Measurements from ENCODE around the gene PRPF38B. TPM values are rescaled to one million over a fixed set of nuclear protein-coding genes. Genes with fewer than 3 reads are reported as not detected.
A peak's percentile ranks its signal among the peaks of the same experiment; 100 is the strongest.

Gene PRPF38B
- total and polyA plus RNA-seq, 7 donors, result 13.8 to 31.3 (median 25.0) TPM

DNA sequence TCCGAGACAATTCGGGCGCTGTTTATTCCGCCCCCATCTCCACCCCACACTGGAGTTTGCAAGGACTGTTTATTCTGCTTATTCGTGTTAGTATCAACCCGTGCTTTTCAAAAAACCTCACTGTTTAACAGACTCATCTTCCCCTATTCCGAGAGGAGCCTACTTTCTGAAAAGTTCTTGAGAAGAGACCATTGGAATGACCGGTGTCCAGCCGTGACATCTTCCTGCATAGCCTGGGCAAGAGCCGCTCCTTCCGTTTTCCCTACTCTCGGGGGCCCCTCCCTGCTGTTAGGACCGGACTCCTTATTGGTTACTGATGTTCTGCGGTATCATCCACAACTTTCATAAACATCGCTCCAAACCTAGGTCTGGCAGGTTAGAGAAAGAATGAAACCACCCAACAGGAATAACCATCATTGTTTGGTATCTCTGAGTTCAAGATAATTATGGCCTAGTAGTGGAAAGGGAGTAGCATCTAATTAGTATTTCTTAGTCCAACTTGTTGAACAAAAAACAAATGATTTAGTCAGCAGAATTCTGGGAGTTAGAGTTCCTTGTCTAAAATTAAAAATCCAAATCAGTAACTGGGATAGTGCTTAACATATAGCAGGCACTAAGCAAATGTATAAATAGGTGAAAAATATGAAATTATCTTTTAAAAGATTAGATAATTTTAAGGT lies 55.2 kb downstream of the PRPF38B start:
- DNase-seq, result peak; percentile 95
- Histone ChIP-seq H3K36me3 (peaks cover 0 to 1% (median 0%) of the 10 kb centered on the region in 4 donors), H3K9me3 (no peaks in the 10 kb centered on the region), H3K4me1 (peaks cover 0 to 42% (median 23%) of the 10 kb centered on the region in 4 donors), H3K27ac (peak overlapping the region; percentile 92 to 99 (median 98)), H3K4me3 (peak overlapping the region; percentile 68 to 95 (median 86)), H3K27me3 (no peaks in the 10 kb centered on the region)
- intact Hi-C loops (cut with DNase I), result loop anchor here (1.0 to 5.0 kb wide), 4 partner anchors 55 to 189 kb away; partner anchors contain the start of genes GPSM2 and PRPF38B
- 1% methylated on average over 15 of the region's 15 CpGs for WGBS, 2 donors
- TF ChIP-seq POLR2A (IDR thresholded peaks at IDR 0.05) (peak; percentile 67 to 82), POLR2AphosphoS5 (IDR thresholded peaks at IDR 0.05) (peak; percentile 77 to 95 (median 93))
- TF ChIP-seq, protein P1, sequence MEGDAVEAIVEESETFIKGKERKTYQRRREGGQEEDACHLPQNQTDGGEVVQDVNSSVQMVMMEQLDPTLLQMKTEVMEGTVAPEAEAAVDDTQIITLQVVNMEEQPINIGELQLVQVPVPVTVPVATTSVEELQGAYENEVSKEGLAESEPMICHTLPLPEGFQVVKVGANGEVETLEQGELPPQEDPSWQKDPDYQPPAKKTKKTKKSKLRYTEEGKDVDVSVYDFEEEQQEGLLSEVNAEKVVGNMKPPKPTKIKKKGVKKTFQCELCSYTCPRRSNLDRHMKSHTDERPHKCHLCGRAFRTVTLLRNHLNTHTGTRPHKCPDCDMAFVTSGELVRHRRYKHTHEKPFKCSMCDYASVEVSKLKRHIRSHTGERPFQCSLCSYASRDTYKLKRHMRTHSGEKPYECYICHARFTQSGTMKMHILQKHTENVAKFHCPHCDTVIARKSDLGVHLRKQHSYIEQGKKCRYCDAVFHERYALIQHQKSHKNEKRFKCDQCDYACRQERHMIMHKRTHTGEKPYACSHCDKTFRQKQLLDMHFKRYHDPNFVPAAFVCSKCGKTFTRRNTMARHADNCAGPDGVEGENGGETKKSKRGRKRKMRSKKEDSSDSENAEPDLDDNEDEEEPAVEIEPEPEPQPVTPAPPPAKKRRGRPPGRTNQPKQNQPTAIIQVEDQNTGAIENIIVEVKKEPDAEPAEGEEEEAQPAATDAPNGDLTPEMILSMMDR (IDR thresholded peaks at IDR 0.05), result no peak

DNA sequence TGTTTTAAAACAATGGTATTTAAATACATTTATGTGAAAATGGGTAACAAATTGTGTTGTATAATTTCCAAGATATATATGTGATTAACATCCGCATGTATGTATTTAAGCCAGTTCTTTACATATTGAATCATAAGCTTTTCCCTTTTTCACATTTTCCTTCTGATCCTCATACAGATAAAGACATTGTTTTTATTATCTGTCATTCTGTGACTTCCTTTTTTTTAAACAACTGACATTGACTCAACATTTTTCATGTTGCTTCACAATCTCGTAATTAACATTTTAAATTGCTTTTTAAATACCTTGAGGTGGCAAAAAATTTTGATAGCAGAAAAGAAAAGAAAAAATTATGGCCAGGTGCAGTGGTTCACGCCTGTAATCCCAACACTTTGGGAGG lies 55.8 kb downstream of the PRPF38B start:
- no peaks in the 10 kb centered on the region for H3K9me3 ChIP-seq
- 79 to 86% methylated on average over 3 of the region's 3 CpGs for WGBS, 2 donors

DNA sequence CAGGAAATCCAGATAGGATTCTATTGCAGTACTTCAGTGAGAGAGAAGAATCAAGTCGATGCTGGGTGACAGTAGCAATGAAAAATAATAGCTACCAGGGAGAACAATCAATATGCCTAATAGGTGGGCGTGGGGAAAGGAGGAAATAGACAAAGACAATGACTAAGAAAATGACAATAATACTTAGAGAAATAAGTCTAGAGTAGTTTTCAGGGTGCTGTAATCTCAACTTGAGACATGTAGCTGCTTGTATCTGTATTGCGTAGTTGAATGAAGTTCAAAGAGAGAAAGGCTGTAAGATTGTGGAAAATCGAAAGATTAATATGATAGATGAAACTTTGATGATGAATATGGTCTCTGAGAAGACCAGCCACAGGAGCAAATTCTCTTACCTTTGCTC lies 57.0 kb downstream of the PRPF38B start:
- Histone ChIP-seq H3K4me3 (no peak overlapping the region), H3K4me1 (peaks cover 0 to 47% (median 24%) of the 10 kb centered on the region in 4 donors), H3K27me3 (no peaks in the 10 kb centered on the region), H3K9me3 (no peaks in the 10 kb centered on the region), H3K27ac (no peak overlapping the region), H3K36me3 (peaks cover 0 to 19% (median 2%) of the 10 kb centered on the region in 4 donors)
- WGBS, 2 donors, result 89% methylated on average over 4 of the region's 4 CpGs
- no peak for TF ChIP-seq EP300 (IDR thresholded peaks at IDR 0.05)
- TF ChIP-seq, protein P1 (IDR thresholded peaks at IDR 0.05), result no peak
- TF ChIP-seq POLR2AphosphoS5 (IDR thresholded peaks at IDR 0.05), result no peak
- no peak for TF ChIP-seq POLR2A (IDR thresholded peaks at IDR 0.05)
- intact Hi-C loops (cut with DNase I), result loop anchor here (5.0 kb wide), 2 partner anchors 128 to 148 kb away; partner anchors contain the start of gene GPSM2
- DNase-seq, result no peak

More for the DNA sequence above, 55.8 kb downstream of the PRPF38B start:
- no peak for DNase-seq
- intact Hi-C loops (cut with DNase I), result loop anchor here (1.0 to 5.0 kb wide), 4 partner anchors 56 to 189 kb away; partner anchors contain the start of genes GPSM2 and PRPF38B
- H3K27me3 ChIP-seq, result no peaks in the 10 kb centered on the region
- H3K4me1 ChIP-seq, result peaks cover 0 to 47% (median 24%) of the 10 kb centered on the region in 4 donors
- peak overlapping the region; percentile 92 to 99 (median 98) for H3K27ac ChIP-seq
- peak overlapping the region in 3 of 4 donors; percentile 68 to 87 (median 85) for H3K4me3 ChIP-seq
- TF ChIP-seq EP300 (IDR thresholded peaks at IDR 0.05) (no peak), POLR2A (IDR thresholded peaks at IDR 0.05) (no peak), POLR2AphosphoS5 (IDR thresholded peaks at IDR 0.05) (no peak)
- TF ChIP-seq, protein P1 (IDR thresholded peaks at IDR 0.05), result no peak
- peaks cover 0 to 7% (median 2%) of the 10 kb centered on the region in 4 donors for H3K36me3 ChIP-seq

DNA sequence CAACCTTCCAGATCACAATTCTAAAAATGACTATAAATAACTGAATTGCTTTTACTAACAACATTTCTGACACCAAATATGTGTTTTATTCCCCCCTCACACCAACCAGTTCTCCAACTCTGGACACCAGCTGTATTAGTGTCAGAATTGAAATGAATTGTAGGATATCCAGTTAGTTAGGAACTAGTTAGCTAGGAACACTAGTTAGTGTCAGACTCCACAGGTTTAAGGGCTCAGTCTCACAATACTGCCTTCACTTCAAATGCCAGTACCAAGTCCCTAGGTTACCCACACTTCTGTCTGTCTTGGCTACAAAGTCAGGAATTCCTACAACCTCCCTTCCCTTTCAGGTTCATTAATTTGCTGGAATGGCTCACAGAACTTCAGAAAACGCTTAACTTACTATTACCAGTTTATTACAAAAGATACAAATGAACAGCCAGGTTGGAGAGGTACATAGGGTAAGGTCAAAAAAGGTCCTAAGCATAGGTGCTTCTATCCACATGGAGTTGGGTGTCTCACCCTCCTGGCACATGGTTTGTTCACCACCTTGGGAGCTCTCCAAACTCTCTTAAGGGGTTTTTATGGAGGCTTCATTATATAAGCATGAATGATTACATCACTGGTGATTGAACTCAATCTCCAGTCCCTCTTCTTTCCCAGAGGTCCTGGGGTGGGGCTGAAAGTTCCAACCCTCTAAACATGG lies 58.5 kb downstream of the PRPF38B start:
- Histone ChIP-seq H3K4me1 (peaks cover 0 to 47% (median 24%) of the 10 kb centered on the region in 4 donors), H3K27ac (no peak overlapping the region), H3K4me3 (no peak overlapping the region), H3K27me3 (no peaks in the 10 kb centered on the region), H3K9me3 (no peaks in the 10 kb centered on the region), H3K36me3 (peaks cover 0 to 33% (median 4%) of the 10 kb centered on the region in 4 donors)
- WGBS, 2 donors, result 75 to 82% methylated on average over 1 of the region's 1 CpG
- TF ChIP-seq POLR2AphosphoS5 (IDR thresholded peaks at IDR 0.05) (no peak), POLR2A (IDR thresholded peaks at IDR 0.05) (no peak), EP300 (IDR thresholded peaks at IDR 0.05) (no peak)
- TF ChIP-seq, protein P1 (IDR thresholded peaks at IDR 0.05), result no peak
- DNase-seq, result no peak
- intact Hi-C loops (cut with DNase I), result loop anchor here (10.0 kb wide), 1 partner anchor 54 kb away; no protein-coding TSS in a partner anchor

Other genes starting within 250 kb of the PRPF38B start
- not detected for gene NBPF6, start 242.0 kb upstream of the PRPF38B start, total RNA-seq
- under 1 TPM in 1 of 3 donors, not detected in 2; 0.20 TPM for gene NBPF6, start 242.0 kb upstream of the PRPF38B start, polyA plus RNA-seq
- gene EEIG2, start 132.2 kb upstream of the PRPF38B start, total RNA-seq, result 10 to 100 TPM; 11.0 to 17.2 (median 13.4) TPM
- 10 to 100 TPM; 10.6 to 12.0 (median 11.8) TPM for gene EEIG2, start 132.2 kb upstream of the PRPF38B start, polyA plus RNA-seq
- 1 to 10 TPM; 2.2 to 3.9 (median 2.6) TPM for gene HENMT1, start 31.2 kb upstream of the PRPF38B start, total RNA-seq
- 10 to 100 TPM; 10.9 to 13.6 (median 12.0) TPM for gene HENMT1, start 31.2 kb upstream of the PRPF38B start, polyA plus RNA-seq
- gene FNDC7, start 20.6 kb downstream of the PRPF38B start, total RNA-seq, result not detected
- gene FNDC7, start 20.6 kb downstream of the PRPF38B start, polyA plus RNA-seq, result not detected
- gene STXBP3, start 54.4 kb downstream of the PRPF38B start, total RNA-seq, result 100 to 1,000 TPM in 2 of 4 donors, 10 to 100 TPM in 2; 48.2 to 105 (median 94.1) TPM
- 10 to 100 TPM; 30.3 to 60.1 (median 52.3) TPM for gene STXBP3, start 54.4 kb downstream of the PRPF38B start, polyA plus RNA-seq
- gene AKNAD1, start 164.8 kb downstream of the PRPF38B start, total RNA-seq, result 1 to 10 TPM in 1 of 4 donors, under 1 TPM in 1, not detected in 2; 0.82 to 2.1 TPM
- 1 to 10 TPM in 1 of 3 donors, under 1 TPM in 1, not detected in 1; 0.28 to 2.4 TPM for gene AKNAD1, start 164.8 kb downstream of the PRPF38B start, polyA plus RNA-seq
- 10 to 100 TPM; 34.3 to 71.7 (median 46.9) TPM for gene GPSM2, start 184.7 kb downstream of the PRPF38B start, total RNA-seq
- 10 to 100 TPM in 2 of 3 donors, 1 to 10 TPM in 1; 7.2 to 15.9 (median 12.0) TPM for gene GPSM2, start 184.7 kb downstream of the PRPF38B start, polyA plus RNA-seq